ENCODE data around the gene SLC8A1. TPM values are rescaled to one million over a fixed set of nuclear protein-coding genes. Genes with fewer than 3 reads are reported as not detected.

Gene SLC8A1
- total RNA-seq: 3.6 and 6.3 TPM in 2 replicates

GRCh38 chr2:40451918-40452605 is at the start of gene SLC8A1:
SLC8A1 (minus strand) TSS chr2:40452090.

